HPDE6-E6E7 (cell line): Measurements from ENCODE around the gene CFAP47.
"Not testable (repeated sequence)": the region's sequence is repeated elsewhere in the genome, so short reads cannot be mapped to it uniquely, and the experiment has no call there.

Source experiments
- DNase-seq: peaks from one replicate; pipeline ENCODE4 v3.0.0; 2011; ENCODE audit warnings: missing footprints; ENCODE audit errors: extremely low spot score

The CFAP47 gene

GRCh38 chrX:36218801-36219200 lies 299.3 kb downstream of the CFAP47 start:
- DNase-seq: no peak

GRCh38 chrX:36234840-36235528 lies 315.4 kb downstream of the CFAP47 start:
- not testable (repeated sequence) for DNase-seq

- no peak for DNase-seq
These were observed 321.9 kb downstream of the CFAP47 start for GRCh38 chrX:36241397-36241796.

GRCh38 chrX:36266155-36266554 lies 346.6 kb downstream of the CFAP47 start:
- DNase-seq: no peak

- no peak for DNase-seq
These were observed 390.6 kb downstream of the CFAP47 start for GRCh38 chrX:36310136-36310535.

GRCh38 chrX:36314303-36314702 lies 394.8 kb downstream of the CFAP47 start:
- DNase-seq: no peak

GRCh38 chrX:36334572-36334971 lies 415.0 kb downstream of the CFAP47 start:
- DNase-seq: no peak

- DNase-seq: no peak
These were observed 417.2 kb downstream of the CFAP47 start for GRCh38 chrX:36336751-36337150.

- DNase-seq: no peak
These were observed 424.8 kb downstream of the CFAP47 start for GRCh38 chrX:36344301-36344700.

- DNase-seq: no peak
These were observed 429.0 kb downstream of the CFAP47 start for GRCh38 chrX:36348509-36348908.

GRCh38 chrX:36357855-36358254 lies 438.3 kb downstream of the CFAP47 start:
- DNase-seq: no peak

GRCh38 chrX:36364262-36364661 lies 444.7 kb downstream of the CFAP47 start:
- DNase-seq: no peak

- no peak for DNase-seq
These were observed 464.0 kb downstream of the CFAP47 start for GRCh38 chrX:36383495-36383894.

- DNase-seq: no peak
These were observed 469.4 kb downstream of the CFAP47 start for GRCh38 chrX:36388901-36389300.

- no peak for DNase-seq
These were observed 482.2 kb downstream of the CFAP47 start for GRCh38 chrX:36401774-36402173.

GRCh38 chrX:36407836-36408235 lies 488.3 kb downstream of the CFAP47 start:
- DNase-seq: no peak

- DNase-seq: no peak
These were observed 494.5 kb downstream of the CFAP47 start for GRCh38 chrX:36414056-36414455.

- no peak for DNase-seq
These were observed 502.8 kb downstream of the CFAP47 start for GRCh38 chrX:36422368-36422767.

- peak; percentile 10 for DNase-seq
These were observed 512.3 kb downstream of the CFAP47 start for GRCh38 chrX:36431819-36432218.

GRCh38 chrX:36434522-36434921 lies 515.0 kb downstream of the CFAP47 start:
- DNase-seq: no peak
